ENCODE data around the gene NEK10. TPM values are rescaled to one million over a fixed set of nuclear protein-coding genes. Genes with fewer than 3 reads are reported as not detected.

The NEK10 gene
- total and polyA plus RNA-seq, 2 of the 13 experiments (the other 11 are each of a cell fraction or from before 2014, with no cell fraction given): 2.8 to 14.2 TPM

DNA sequence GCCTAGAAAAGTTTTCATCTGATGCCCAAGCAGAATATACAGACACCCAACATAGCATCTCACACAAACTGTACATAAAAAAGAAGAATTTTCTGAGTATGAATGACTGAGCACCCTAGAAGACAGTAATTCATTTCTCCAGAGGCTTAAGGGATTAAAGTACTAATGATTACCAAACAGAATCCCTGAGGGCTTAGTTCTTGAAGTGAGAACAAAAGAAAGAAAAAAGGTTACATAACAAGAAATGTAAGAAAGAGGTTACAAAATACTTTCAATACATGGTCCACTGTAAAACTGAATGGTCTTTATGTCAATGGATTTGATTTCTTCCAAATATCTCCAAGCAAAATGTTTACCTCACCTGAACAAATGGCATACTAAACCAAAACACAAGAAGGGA, 9.1 kb upstream of the NEK10 start:
- ChIA-PET CTCF (ENCODE audit: low intra/inter-chr PET ratio, low total read pairs) (no interaction called here), POLR2A (no interaction called here)
- DNase-seq (ENCODE audit: low spot score): no peak
- Histone ChIP-seq H3K9ac (ENCODE audit: insufficient read depth, low read depth, low read length) (no peak overlapping the region), H3K4me2 (ENCODE audit: low read depth, low read length) (no peak overlapping the region), H2AFZ (ENCODE audit: low read length) (no peak overlapping the region), H3K36me3 (replicated peaks in 1 of 2; ENCODE audit: control insufficient read depth in 1 of 2, insufficient read depth in 2 of 2, low read length in 2 of 2) (peaks cover 2 to 21% of the 10 kb centered on the region in 2 experiments; a peak in 3 of 5 replicates), H3K27me3 (ENCODE audit: control insufficient read depth in 1 of 2, insufficient read depth in 2 of 2, low read length in 2 of 2) (no peaks in the 10 kb centered on the region), H3K27ac (ENCODE audit: extremely low read length, insufficient read depth, low read length) (peak overlapping the region; percentile 47), H3K4me3 (replicated peaks in 1 of 3; ENCODE audit: insufficient read depth in 1 of 3, low read depth in 2 of 3, low read length in 3 of 3) (no peak overlapping the region), H4K20me1 (ENCODE audit: insufficient read depth, low read length) (no peaks in the 10 kb centered on the region), H3K9me3 (ENCODE audit: low read length) (no peaks in the 10 kb centered on the region), H3K4me1 (ENCODE audit: insufficient read depth, low read length) (peaks cover 47% of the 10 kb centered on the region), H3K79me2 (ENCODE audit: insufficient read depth, low read length) (no peaks in the 10 kb centered on the region)
- no peak for FAIRE-seq
- ATAC-seq: no peak
- in situ Hi-C loops (cut with HindIII; ENCODE audit: extremely low pct_ligation_motif_present, low pct_unique_long_range_greater_than_20kb): no loop called here
- no TSS peak for BruUV-seq (replicated peaks)
- TF ChIP-seq KIAA2018 (CRISPR knock-in tag; IDR thresholded peaks at IDR 0.05; ENCODE audit: borderline replicate concordance): no peak
- TF ChIP-seq SOX13 (IDR thresholded peaks at IDR 0.05): no peak
- peak in 1 of 2 experiments; percentile 12; a peak in 1 of 4 replicates for TF ChIP-seq SOX13 (CRISPR knock-in tag; conservative IDR thresholded peaks at IDR 0.05 in 1 of 2, IDR thresholded peaks at IDR 0.05 in 1 of 2)
- intact Hi-C loops (cut with micrococcal nuclease; ENCODE audit: unreplicated experiment): no loop called here

All from HepG2 (cell line).